CD4-positive, CD25-positive, alpha-beta regulatory T cell (primary cell): Measurements from ENCODE around the gene REV3L. TPM values are rescaled to one million over a fixed set of nuclear protein-coding genes. Genes with fewer than 3 reads are reported as not detected.
"Not testable (repeated sequence)": the region's sequence is repeated elsewhere in the genome, so short reads cannot be mapped to it uniquely, and the experiment has no call there.

Source experiments
- ATAC-seq, 2 donors: fragments of 150-1000 bp; cut with Tn5 transposase; one replicate each; pipeline ENCODE4 v1.10.0; 2021; ENCODE audit warnings: low read depth in 2 of 2, moderate number of reproducible peaks in 2 of 2, moderate library complexity in 1 of 2
- DNase-seq, 3 donors: peaks; one replicate each; pipeline versions ENCODE4 v3.0.0 to v3.0.0-alpha.2; 2012 to 2022; ENCODE audit warnings: mixed read lengths in 1 of 3
- H3K27ac ChIP-seq: one replicate; pipeline ENCODE4 v1.7.0; 2013; ENCODE audit warnings: mild to moderate bottlenecking, low read length; ENCODE audit not compliant: insufficient read depth, poor library complexity, severe bottlenecking
- H3K27me3 ChIP-seq: one replicate; pipeline ENCODE4 v1.7.0; 2013; ENCODE audit warnings: low read length; ENCODE audit not compliant: control insufficient read depth, insufficient read depth
- H3K36me3 ChIP-seq: one replicate; pipeline ENCODE4 v1.7.0; 2013; ENCODE audit warnings: mild to moderate bottlenecking, low read length, moderate library complexity; ENCODE audit not compliant: control insufficient read depth, insufficient read depth
- H3K4me1 ChIP-seq: 2 replicates; pipeline ENCODE4 v1.7.0; 2013; ENCODE audit warnings: mild to moderate bottlenecking, low read length; ENCODE audit not compliant: insufficient read depth, control insufficient read depth, poor library complexity, severe bottlenecking
- H3K4me3 ChIP-seq: one replicate; pipeline ENCODE4 v1.7.0; 2013; ENCODE audit warnings: low read depth, mild to moderate bottlenecking, low read length, moderate library complexity
- H3K9me3 ChIP-seq, 2 experiments: 1 replicate in 1 of 2; 2 replicates in 1 of 2; pipeline ENCODE4 v1.7.0; 2013; ENCODE audit warnings: low read length in 2 of 2, mild to moderate bottlenecking in 1 of 2, moderate library complexity in 1 of 2; ENCODE audit not compliant: control insufficient read depth in 2 of 2
- H3K27ac Mint-ChIP-seq, 3 donors: one replicate each; pipeline ENCODE4 v1.8.0; 2020 to 2022; ENCODE audit warnings: mild to moderate bottlenecking in 3 of 3, mixed read lengths in 3 of 3, moderate library complexity in 2 of 3
- H3K27me3 Mint-ChIP-seq: one replicate; pipeline ENCODE4 v1.8.0; 2022; ENCODE audit warnings: mild to moderate bottlenecking, mixed read lengths
- H3K36me3 Mint-ChIP-seq: one replicate; pipeline ENCODE4 v1.8.0; 2020; ENCODE audit warnings: mixed read lengths
- H3K4me1 Mint-ChIP-seq, 4 donors: one replicate each; pipeline ENCODE4 v1.8.0; 2020 to 2022; ENCODE audit warnings: mixed read lengths in 4 of 4, mild to moderate bottlenecking in 1 of 4
- H3K4me3 Mint-ChIP-seq, 4 donors: one replicate each; pipeline ENCODE4 v1.8.0; 2020 to 2022; ENCODE audit warnings: mild to moderate bottlenecking in 4 of 4, mixed read lengths in 4 of 4, moderate library complexity in 3 of 4
- H3K9me3 Mint-ChIP-seq, 7 donors: one replicate each; pipeline ENCODE4 v1.8.0; 2020 to 2022; ENCODE audit warnings: mixed read lengths in 7 of 7, mild to moderate bottlenecking in 3 of 7, moderate library complexity in 2 of 7
- polyA plus RNA-seq, 4 donors: library from polyadenylated mRNA; unstranded; fragments of 300-500 nt; fragmentation: Illumina TruSeq; gene quantifications; one replicate each; pipeline ENCODE4 v1.2.3, GENCODE V29; 2021
- total RNA-seq: library from RNA; stranded (reverse); gene quantifications from one replicate; pipeline ENCODE4 v1.2.3, GENCODE V29; 2022

The REV3L gene
- total and polyA plus RNA-seq, 5 donors from 2014 or later = 6.5 to 35.7 (median 9.4) TPM

- not testable (repeated sequence) for H3K27me3 ChIP-seq, H3K36me3 Mint-ChIP-seq, DNase-seq, H3K4me3 ChIP-seq, H3K4me3 Mint-ChIP-seq, H3K9me3 ChIP-seq, H3K27ac ChIP-seq, H3K36me3 ChIP-seq, ATAC-seq, H3K9me3 Mint-ChIP-seq, H3K4me1 ChIP-seq, H3K27me3 Mint-ChIP-seq
- Mint-ChIP-seq H3K27ac (peak overlapping the region in 1 of 3 donors; percentile 69), H3K4me1 (peaks cover 4 to 13% (median 6%) of the 10 kb centered on the region in 4 donors)
Observed at GRCh38 chr6:111507219-111507618, 24.2 kb upstream of the REV3L start.

GRCh38 chr6:111505498-111505897 lies 22.5 kb upstream of the REV3L start:
- not testable (repeated sequence) for ATAC-seq, H3K27ac Mint-ChIP-seq, H3K4me1 ChIP-seq, DNase-seq, H3K4me3 Mint-ChIP-seq, H3K36me3 ChIP-seq, H3K36me3 Mint-ChIP-seq, H3K9me3 Mint-ChIP-seq, H3K27ac ChIP-seq, H3K27me3 ChIP-seq, H3K27me3 Mint-ChIP-seq, H3K4me3 ChIP-seq, H3K9me3 ChIP-seq
- peaks cover 4 to 12% (median 6%) of the 10 kb centered on the region in 4 donors for H3K4me1 Mint-ChIP-seq

GRCh38 chr6:111503660-111504059 lies 20.6 kb upstream of the REV3L start:
- Mint-ChIP-seq H3K9me3 (peaks cover 0 to 4% (median 0%) of the 10 kb centered on the region in 7 donors), H3K27ac (no peak overlapping the region), H3K36me3 (peaks cover 15% of the 10 kb centered on the region), H3K4me1 (peaks cover 4 to 19% (median 9%) of the 10 kb centered on the region in 4 donors), H3K4me3 (no peak overlapping the region), H3K27me3 (no peaks in the 10 kb centered on the region)
- H3K27ac ChIP-seq = no peak overlapping the region
- no peaks in the 10 kb centered on the region for H3K4me1 ChIP-seq
- DNase-seq (no peak), ATAC-seq (no peak)
- H3K9me3 ChIP-seq = no peaks in the 10 kb centered on the region
- H3K4me3 ChIP-seq = no peak overlapping the region
- H3K36me3 ChIP-seq = no peaks in the 10 kb centered on the region
- H3K27me3 ChIP-seq = no peaks in the 10 kb centered on the region

- ATAC-seq = no peak
- Histone ChIP-seq H3K36me3 (no peaks in the 10 kb centered on the region), H3K27me3 (no peaks in the 10 kb centered on the region), H3K9me3 (no peaks in the 10 kb centered on the region), H3K27ac (no peak overlapping the region), H3K4me1 (no peaks in the 10 kb centered on the region), H3K4me3 (no peak overlapping the region)
- H3K4me1 Mint-ChIP-seq = peaks cover 4 to 21% (median 9%) of the 10 kb centered on the region in 4 donors
- H3K9me3 Mint-ChIP-seq = peaks cover 0 to 4% (median 0%) of the 10 kb centered on the region in 7 donors
- DNase-seq = no peak
- no peak overlapping the region for H3K27ac Mint-ChIP-seq
- H3K36me3 Mint-ChIP-seq = peaks cover 16% of the 10 kb centered on the region
- no peaks in the 10 kb centered on the region for H3K27me3 Mint-ChIP-seq
- no peak overlapping the region for H3K4me3 Mint-ChIP-seq
Observed at GRCh38 chr6:111503194-111503593, 20.2 kb upstream of the REV3L start.

GRCh38 chr6:111502154-111502553 lies 19.1 kb upstream of the REV3L start:
- Mint-ChIP-seq H3K9me3 (peaks cover 0 to 4% (median 0%) of the 10 kb centered on the region in 7 donors), H3K4me1 (peaks cover 4 to 21% (median 9%) of the 10 kb centered on the region in 4 donors), H3K36me3 (peaks cover 16% of the 10 kb centered on the region), H3K27ac (no peak overlapping the region), H3K4me3 (no peak overlapping the region), H3K27me3 (no peaks in the 10 kb centered on the region)
- Histone ChIP-seq H3K36me3 (no peaks in the 10 kb centered on the region), H3K27ac (no peak overlapping the region), H3K4me3 (no peak overlapping the region), H3K4me1 (no peaks in the 10 kb centered on the region), H3K9me3 (no peaks in the 10 kb centered on the region), H3K27me3 (no peaks in the 10 kb centered on the region)
- ATAC-seq (no peak), DNase-seq (no peak)

- Mint-ChIP-seq H3K9me3 (no peaks in the 10 kb centered on the region), H3K36me3 (peaks cover 10% of the 10 kb centered on the region), H3K27me3 (no peaks in the 10 kb centered on the region), H3K4me1 (peaks cover 7 to 18% (median 13%) of the 10 kb centered on the region in 4 donors), H3K27ac (no peak overlapping the region), H3K4me3 (no peak overlapping the region)
- H3K4me1 ChIP-seq = no peaks in the 10 kb centered on the region
- DNase-seq (no peak), ATAC-seq (no peak)
- no peaks in the 10 kb centered on the region for H3K9me3 ChIP-seq
- H3K27ac ChIP-seq = no peak overlapping the region
- H3K4me3 ChIP-seq = no peak overlapping the region
- no peaks in the 10 kb centered on the region for H3K36me3 ChIP-seq
- H3K27me3 ChIP-seq = no peaks in the 10 kb centered on the region
Observed at GRCh38 chr6:111499269-111499793, 16.3 kb upstream of the REV3L start.

- no peak overlapping the region for H3K4me3 ChIP-seq
- Mint-ChIP-seq H3K4me3 (no peak overlapping the region), H3K36me3 (peaks cover 4% of the 10 kb centered on the region), H3K27me3 (no peaks in the 10 kb centered on the region), H3K4me1 (peaks cover 7 to 13% (median 12%) of the 10 kb centered on the region in 4 donors), H3K9me3 (no peaks in the 10 kb centered on the region), H3K27ac (no peak overlapping the region)
- no peaks in the 10 kb centered on the region for H3K36me3 ChIP-seq
- no peaks in the 10 kb centered on the region for H3K27me3 ChIP-seq
- ATAC-seq (no peak), DNase-seq (no peak)
- no peak overlapping the region for H3K27ac ChIP-seq
- no peaks in the 10 kb centered on the region for H3K9me3 ChIP-seq
- H3K4me1 ChIP-seq = no peaks in the 10 kb centered on the region
Observed at GRCh38 chr6:111494951-111495635, 12.1 kb upstream of the REV3L start.

GRCh38 chr6:111492499-111492898 lies 9.5 kb upstream of the REV3L start:
- Mint-ChIP-seq H3K4me3 (no peak overlapping the region), H3K9me3 (no peaks in the 10 kb centered on the region), H3K27me3 (no peaks in the 10 kb centered on the region), H3K36me3 (peaks cover 3% of the 10 kb centered on the region), H3K4me1 (peaks cover 11 to 25% (median 15%) of the 10 kb centered on the region in 4 donors), H3K27ac (no peak overlapping the region)
- no peaks in the 10 kb centered on the region for H3K36me3 ChIP-seq
- no peak overlapping the region for H3K4me3 ChIP-seq
- no peaks in the 10 kb centered on the region for H3K27me3 ChIP-seq
- no peak overlapping the region for H3K27ac ChIP-seq
- peaks cover 9% of the 10 kb centered on the region for H3K4me1 ChIP-seq
- H3K9me3 ChIP-seq = no peaks in the 10 kb centered on the region
- ATAC-seq (no peak), DNase-seq (no peak)
